ENCODE measurements around the gene SNX11.
"Not testable (repeated sequence)": the region's sequence is repeated elsewhere in the genome, so short reads cannot be mapped to it uniquely, and the experiment has no call there.

SNX11 gene

GRCh38 chr17:48064638-48065037 is 42.9 kb upstream of the SNX11 start:
- CTCF ChIA-PET, result interaction anchor here (0.6 to 1.8 kb wide), 2 partner anchors 10 to 39 kb away, joined by 3 to 6 read pairs; no protein-coding TSS in a partner anchor

GRCh38 chr17:48066192-48066591 is 41.4 kb upstream of the SNX11 start:
- ChIA-PET POLR2A (interaction anchor here (0.9 to 3.5 kb wide), 3 partner anchors 8 to 18 kb away, joined by 3 to 20 read pairs (median 7); partner anchors contain the start of gene NFE2L1), CTCF (interaction anchor here (0.6 kb wide), 1 partner anchor 40 kb away, joined by 5 read pairs; no protein-coding TSS in a partner anchor)
- no peak for TF ChIP-seq LEF1 (IDR thresholded peaks at IDR 0.05; ENCODE audit: borderline replicate concordance)
- TF ChIP-seq FOXK2 (IDR thresholded peaks at IDR 0.05), result no peak
- TF ChIP-seq FOXA1 (IDR thresholded peaks at IDR 0.05), result no peak
- TF ChIP-seq ELF4 (IDR thresholded peaks at IDR 0.05), result no peak
- no peak for TF ChIP-seq NFRKB (IDR thresholded peaks at IDR 0.05)
- no peak for TF ChIP-seq TARDBP (IDR thresholded peaks at IDR 0.05)
- no peak for TF ChIP-seq PKNOX1 (IDR thresholded peaks at IDR 0.05)
- TF ChIP-seq HDGF (IDR thresholded peaks at IDR 0.05; ENCODE audit: borderline replicate concordance), result no peak
- TF ChIP-seq ZNF384 (IDR thresholded peaks at IDR 0.05), result no peak
- no peak for TF ChIP-seq CTBP1 (IDR thresholded peaks at IDR 0.05; ENCODE audit: borderline replicate concordance)
- no peak for TF ChIP-seq SP1 (IDR thresholded peaks at IDR 0.05)
- no peak for DNase-seq (ENCODE audit: extremely low spot score)

More at GRCh38 chr17:48064638-48065037, 42.9 kb upstream of the SNX11 start:
- POLR2A ChIA-PET, result interaction anchor here (2.8 to 3.5 kb wide), 2 partner anchors 11 to 16 kb away, joined by 7 to 20 read pairs; partner anchors contain the start of gene NFE2L1
- TF ChIP-seq PKNOX1 (IDR thresholded peaks at IDR 0.05) (no peak), CTBP1 (IDR thresholded peaks at IDR 0.05; ENCODE audit: borderline replicate concordance) (no peak), ARNT (IDR thresholded peaks at IDR 0.05) (no peak), ELF4 (IDR thresholded peaks at IDR 0.05) (no peak), LEF1 (IDR thresholded peaks at IDR 0.05; ENCODE audit: borderline replicate concordance) (no peak), FOXA1 (IDR thresholded peaks at IDR 0.05) (no peak), HDGF (IDR thresholded peaks at IDR 0.05; ENCODE audit: borderline replicate concordance) (no peak), SUZ12 (IDR thresholded peaks at IDR 0.05) (no peak), BHLHE40 (IDR thresholded peaks at IDR 0.05; ENCODE audit: borderline replicate concordance) (no peak), ZNF384 (IDR thresholded peaks at IDR 0.05) (no peak), TARDBP (IDR thresholded peaks at IDR 0.05) (no peak), FOXM1 (IDR thresholded peaks at IDR 0.05; ENCODE audit: borderline replicate concordance) (no peak), NFRKB (IDR thresholded peaks at IDR 0.05) (no peak), FOXK2 (IDR thresholded peaks at IDR 0.05) (no peak), L3MBTL2 (conservative IDR thresholded peaks at IDR 0.05) (no peak), SP1 (IDR thresholded peaks at IDR 0.05) (no peak)
- DNase-seq (ENCODE audit: extremely low spot score), result no peak

DNA sequence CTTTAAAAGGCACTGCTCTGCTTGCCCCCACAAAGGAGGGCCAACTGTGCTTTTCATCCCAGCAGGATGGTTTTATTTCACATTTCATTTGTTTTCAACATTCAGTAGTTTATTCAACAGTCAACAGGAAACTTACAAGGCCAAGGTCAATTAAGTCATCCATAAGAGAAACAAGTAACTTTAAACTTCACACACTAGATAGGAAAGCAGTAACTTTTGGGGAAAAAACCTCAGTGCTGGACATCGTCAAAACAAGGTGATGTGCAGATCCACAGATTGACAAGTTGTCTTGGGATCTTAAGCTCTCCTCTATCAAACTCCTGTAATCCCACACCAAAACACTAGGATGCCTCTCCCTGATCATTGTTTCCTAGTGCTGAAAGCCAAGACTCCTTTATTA is 40.9 kb upstream of the SNX11 start:
- no peak for TF ChIP-seq FOXK2 (IDR thresholded peaks at IDR 0.05)
- TF ChIP-seq L3MBTL2 (conservative IDR thresholded peaks at IDR 0.05), result no peak
- TF ChIP-seq SUZ12 (IDR thresholded peaks at IDR 0.05), result no peak
- no peak for TF ChIP-seq FOXA1 (IDR thresholded peaks at IDR 0.05)
- no peak for TF ChIP-seq PKNOX1 (IDR thresholded peaks at IDR 0.05)
- TF ChIP-seq ZNF384 (IDR thresholded peaks at IDR 0.05), result no peak
- TF ChIP-seq FOXM1 (IDR thresholded peaks at IDR 0.05; ENCODE audit: borderline replicate concordance), result no peak
- TF ChIP-seq TARDBP (IDR thresholded peaks at IDR 0.05), result no peak
- TF ChIP-seq CTBP1 (IDR thresholded peaks at IDR 0.05; ENCODE audit: borderline replicate concordance), result no peak
- no peak for TF ChIP-seq ARNT (IDR thresholded peaks at IDR 0.05)
- TF ChIP-seq SP1 (IDR thresholded peaks at IDR 0.05), result no peak
- POLR2A ChIA-PET, result interaction anchor here (0.9 to 3.5 kb wide), 3 partner anchors 8 to 18 kb away, joined by 3 to 20 read pairs (median 7); partner anchors contain the start of gene NFE2L1

GRCh38 chr17:48067245-48067644 is 40.3 kb upstream of the SNX11 start:
- ChIA-PET CTCF (interaction anchor here (0.6 to 2.6 kb wide), 4 partner anchors 9 to 37 kb away, joined by 3 to 15 read pairs (median 4); no protein-coding TSS in a partner anchor), POLR2A (interaction anchor here (0.9 to 3.5 kb wide), 3 partner anchors 9 to 19 kb away, joined by 3 to 20 read pairs (median 7); partner anchors contain the start of gene NFE2L1)
- no peak for TF ChIP-seq SP1 (IDR thresholded peaks at IDR 0.05)
- no peak for TF ChIP-seq LEF1 (IDR thresholded peaks at IDR 0.05; ENCODE audit: borderline replicate concordance)
- no peak for TF ChIP-seq BHLHE40 (IDR thresholded peaks at IDR 0.05; ENCODE audit: borderline replicate concordance)
- TF ChIP-seq L3MBTL2 (conservative IDR thresholded peaks at IDR 0.05), result no peak
- no peak for TF ChIP-seq ZNF384 (IDR thresholded peaks at IDR 0.05)
- TF ChIP-seq SUZ12 (IDR thresholded peaks at IDR 0.05), result no peak
- no peak for TF ChIP-seq NFRKB (IDR thresholded peaks at IDR 0.05)
- TF ChIP-seq ARNT (IDR thresholded peaks at IDR 0.05), result no peak
- no peak for TF ChIP-seq ELF4 (IDR thresholded peaks at IDR 0.05)
- no peak for TF ChIP-seq FOXM1 (IDR thresholded peaks at IDR 0.05; ENCODE audit: borderline replicate concordance)
- TF ChIP-seq FOXA1 (IDR thresholded peaks at IDR 0.05), result no peak
- no peak for TF ChIP-seq HDGF (IDR thresholded peaks at IDR 0.05; ENCODE audit: borderline replicate concordance)
- TF ChIP-seq CTBP1 (IDR thresholded peaks at IDR 0.05; ENCODE audit: borderline replicate concordance), result no peak
- no peak for TF ChIP-seq TARDBP (IDR thresholded peaks at IDR 0.05)
- no peak for TF ChIP-seq PKNOX1 (IDR thresholded peaks at IDR 0.05)
- TF ChIP-seq FOXK2 (IDR thresholded peaks at IDR 0.05), result no peak

More for the DNA sequence above, 40.9 kb upstream of the SNX11 start:
- CTCF ChIA-PET, result interaction anchor here (0.6 to 2.6 kb wide), 4 partner anchors 8 to 40 kb away, joined by 3 to 15 read pairs (median 4); no protein-coding TSS in a partner anchor
- no peak for DNase-seq (ENCODE audit: extremely low spot score)

DNA sequence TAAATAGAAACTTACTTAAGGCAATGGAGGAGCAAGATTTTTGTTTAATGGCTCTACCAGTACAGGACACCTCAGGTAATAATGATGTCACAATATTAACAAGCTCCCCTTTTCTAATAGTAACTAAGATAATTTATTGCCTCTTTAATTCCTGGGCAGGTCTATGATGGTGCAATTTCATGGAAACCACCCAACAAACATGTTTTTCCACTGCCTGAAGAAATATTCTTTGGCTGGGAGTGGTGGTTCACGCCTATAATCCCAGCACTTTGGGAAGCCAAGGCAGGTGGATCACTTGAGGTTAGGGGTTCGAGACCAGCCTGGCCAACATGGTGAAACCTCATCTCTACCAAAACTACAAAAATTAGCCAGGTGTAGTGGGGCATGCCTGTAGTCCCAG is 39.8 kb upstream of the SNX11 start:
- DNase-seq (ENCODE audit: extremely low spot score), result not testable (repeated sequence)
- CTCF ChIA-PET, result interaction anchor here (0.7 to 2.6 kb wide), 7 partner anchors 10 to 43 kb away, joined by 3 to 15 read pairs (median 4); no protein-coding TSS in a partner anchor
- POLR2A ChIA-PET, result interaction anchor here (0.8 to 2.5 kb wide), 3 partner anchors 10 to 33 kb away, joined by 3 to 14 read pairs (median 7); partner anchors contain the start of genes CBX1 and NFE2L1

More at GRCh38 chr17:48067245-48067644, 40.3 kb upstream of the SNX11 start:
- no peak for DNase-seq (ENCODE audit: extremely low spot score)

Data from HEK293T (cell line).